Fibroblast of lung (primary cell): ENCODE data around the gene SLC6A12. TPM values are rescaled to one million over a fixed set of nuclear protein-coding genes. Genes with fewer than 3 reads are reported as not detected.

Experiments
- DNase-seq, 2 donors: peaks; one replicate each; pipeline versions ENCODE4 v3.0.0 to v3.0.0-alpha.2; 2010; ENCODE audit warnings: low read depth in 2 of 2
- H2AFZ ChIP-seq: 2 replicates; pipeline ENCODE4 v1.5.1; 2012; ENCODE audit warnings: low read length, control low read depth, inconsistent platforms
- H3K27ac ChIP-seq: 2 replicates; pipeline ENCODE4 v1.5.1; 2011; ENCODE audit warnings: low read length, control low read depth; ENCODE audit not compliant: insufficient read depth
- H3K27me3 ChIP-seq: 2 replicates; pipeline ENCODE4 v1.5.1; 2011; ENCODE audit warnings: mild to moderate bottlenecking, low read length; ENCODE audit not compliant: control insufficient read depth, insufficient read depth
- H3K36me3 ChIP-seq: 2 replicates; pipeline ENCODE4 v1.5.1; 2011; ENCODE audit warnings: low read length; ENCODE audit not compliant: control insufficient read depth, insufficient read depth
- H3K4me1 ChIP-seq: 2 replicates; pipeline ENCODE4 v1.5.1; 2011; ENCODE audit warnings: low read length; ENCODE audit not compliant: control insufficient read depth, insufficient read depth; ENCODE audit errors: extremely low read depth
- H3K4me2 ChIP-seq: 2 replicates; pipeline ENCODE4 v1.5.1; 2011; ENCODE audit warnings: low read length, control low read depth; ENCODE audit not compliant: insufficient read depth; ENCODE audit errors: extremely low read depth
- H3K4me3 ChIP-seq, 4 experiments: fragments of 200-600 bp in 1 of 4; sonication (generic) in 1 of 4; replicated peaks in 1 of 4; 2 replicates each; pipeline ENCODE4 v1.5.1; 2011 to 2016; ENCODE audit warnings: low read length in 4 of 4, low read depth in 3 of 4, mild to moderate bottlenecking in 3 of 4, control low read depth in 2 of 4, inconsistent platforms in 1 of 4, mixed read lengths in 1 of 4; ENCODE audit not compliant: insufficient read depth in 1 of 4; ENCODE audit errors: control extremely low read depth in 1 of 4
- H3K79me2 ChIP-seq: 2 replicates; pipeline ENCODE4 v1.5.1; 2012; ENCODE audit warnings: mild to moderate bottlenecking, low read length, inconsistent platforms; ENCODE audit not compliant: control insufficient read depth, insufficient read depth
- H3K9ac ChIP-seq: 2 replicates; pipeline ENCODE4 v1.5.1; 2011; ENCODE audit warnings: mild to moderate bottlenecking, low read length, control low read depth; ENCODE audit not compliant: insufficient read depth
- H3K9me3 ChIP-seq: 2 replicates; pipeline ENCODE4 v1.5.1; 2012; ENCODE audit warnings: low read depth, low read length; ENCODE audit not compliant: control insufficient read depth, insufficient read depth
- H4K20me1 ChIP-seq: 2 replicates; pipeline ENCODE4 v1.5.1; 2011; ENCODE audit warnings: low read length; ENCODE audit not compliant: control insufficient read depth, insufficient read depth; ENCODE audit errors: extremely low read depth
- EZH2 ChIP-seq: IDR thresholded peaks from 2 replicates; pipeline ENCODE4 v1.5.1; 2012; ENCODE audit warnings: low read length, control low read depth, mild to moderate bottlenecking; ENCODE audit errors: missing control alignments
- polyA plus RNA-seq, 2 donors: library from polyadenylated mRNA; depleted of rRNA in 1 of 2; stranded (reverse) in 1 of 2; unstranded in 1 of 2; fragments of >200 nt; gene quantifications; 2 replicates each; pipeline ENCODE4 v1.2.1, GENCODE V29; 2011 to 2012; ENCODE audit warnings: missing spikeins in 1 of 2
- total RNA-seq: library from RNA; depleted of rRNA; stranded (reverse); fragments of >200 nt; gene quantifications from 2 replicates; pipeline ENCODE4 v1.2.1, GENCODE V29; 2014
- TF ChIP-seq, protein P1 (sequence below), 2 donors: IDR thresholded peaks in 1 of 2; conservative IDR thresholded peaks in 1 of 2; 1 replicate in 1 of 2; 2 replicates in 1 of 2; pipeline ENCODE4 v1.5.1; 2011 to 2012; ENCODE audit warnings: low read length in 2 of 2, control low read depth in 1 of 2, inconsistent platforms in 1 of 2, low read depth in 1 of 2, mild to moderate bottlenecking in 1 of 2

Gene SLC6A12
- total and polyA plus RNA-seq, 2 donors (not counting 1 experiment from before 2014, with no cell fraction given), result not detected

DNA sequence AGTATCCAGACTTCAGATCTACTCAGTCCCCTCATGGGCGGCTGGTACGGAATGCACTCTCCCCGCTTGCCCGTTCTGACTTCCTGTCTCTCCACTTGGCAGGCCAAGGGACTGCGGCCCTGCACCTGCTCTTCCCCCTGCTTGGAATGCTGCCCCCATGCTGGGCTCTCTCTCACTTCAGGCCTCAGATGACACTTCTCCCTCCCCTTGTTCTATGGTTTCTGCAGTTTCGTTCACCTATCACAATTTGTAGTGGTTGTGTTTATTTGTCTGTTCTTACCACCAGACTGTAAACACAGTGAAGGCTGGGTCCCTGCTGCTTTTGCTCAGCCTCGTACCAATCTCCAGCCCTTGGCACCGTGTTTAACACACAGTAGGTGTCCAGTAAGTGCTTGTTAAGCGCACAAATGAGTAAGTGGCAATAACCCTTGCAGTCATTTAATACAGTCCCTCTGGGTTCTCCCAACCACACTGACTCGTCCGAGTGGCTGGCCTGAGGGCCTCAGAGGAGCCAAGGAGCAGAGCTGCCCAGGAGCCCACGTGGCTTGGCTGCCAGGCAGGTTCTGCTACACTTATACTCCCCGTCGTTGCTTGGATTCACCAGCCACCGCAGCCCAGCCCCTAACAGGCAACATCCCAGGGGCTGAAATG lies 11.8 kb downstream of the SLC6A12 start:
- H3K27me3 ChIP-seq, result peaks cover 22% of the 10 kb centered on the region

DNA sequence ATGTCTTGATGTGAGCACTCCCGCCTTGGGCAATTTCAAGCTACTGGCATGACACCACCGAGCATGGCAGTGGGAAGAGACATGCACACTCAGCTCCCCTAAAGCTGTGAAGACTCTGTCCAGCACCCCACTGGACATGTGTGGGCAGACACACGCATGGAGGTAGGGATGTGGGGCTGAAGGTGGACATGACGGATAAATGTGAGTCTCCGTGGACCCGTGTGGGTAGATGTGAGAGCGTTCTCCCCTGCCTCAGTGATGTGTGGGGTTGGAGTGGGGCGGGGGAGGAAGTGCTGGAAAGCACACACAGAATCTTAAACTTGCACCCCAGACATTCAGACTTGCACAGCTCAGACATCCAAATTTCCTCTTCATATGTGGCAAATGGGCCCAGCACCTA lies 12.6 kb downstream of the SLC6A12 start:
- Histone ChIP-seq H4K20me1 (no peaks in the 10 kb centered on the region), H3K79me2 (no peaks in the 10 kb centered on the region), H2AFZ (no peak overlapping the region), H3K9ac (no peak overlapping the region), H3K9me3 (no peaks in the 10 kb centered on the region), H3K27ac (no peak overlapping the region), H3K4me1 (no peaks in the 10 kb centered on the region), H3K4me2 (no peak overlapping the region), H3K27me3 (peaks cover 22% of the 10 kb centered on the region), H3K4me3 (no peak overlapping the region), H3K36me3 (no peaks in the 10 kb centered on the region)
- no peak for DNase-seq
- no peak for TF ChIP-seq EZH2
- TF ChIP-seq, protein P1, sequence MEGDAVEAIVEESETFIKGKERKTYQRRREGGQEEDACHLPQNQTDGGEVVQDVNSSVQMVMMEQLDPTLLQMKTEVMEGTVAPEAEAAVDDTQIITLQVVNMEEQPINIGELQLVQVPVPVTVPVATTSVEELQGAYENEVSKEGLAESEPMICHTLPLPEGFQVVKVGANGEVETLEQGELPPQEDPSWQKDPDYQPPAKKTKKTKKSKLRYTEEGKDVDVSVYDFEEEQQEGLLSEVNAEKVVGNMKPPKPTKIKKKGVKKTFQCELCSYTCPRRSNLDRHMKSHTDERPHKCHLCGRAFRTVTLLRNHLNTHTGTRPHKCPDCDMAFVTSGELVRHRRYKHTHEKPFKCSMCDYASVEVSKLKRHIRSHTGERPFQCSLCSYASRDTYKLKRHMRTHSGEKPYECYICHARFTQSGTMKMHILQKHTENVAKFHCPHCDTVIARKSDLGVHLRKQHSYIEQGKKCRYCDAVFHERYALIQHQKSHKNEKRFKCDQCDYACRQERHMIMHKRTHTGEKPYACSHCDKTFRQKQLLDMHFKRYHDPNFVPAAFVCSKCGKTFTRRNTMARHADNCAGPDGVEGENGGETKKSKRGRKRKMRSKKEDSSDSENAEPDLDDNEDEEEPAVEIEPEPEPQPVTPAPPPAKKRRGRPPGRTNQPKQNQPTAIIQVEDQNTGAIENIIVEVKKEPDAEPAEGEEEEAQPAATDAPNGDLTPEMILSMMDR (conservative IDR thresholded peaks at IDR 0.05 in 1 of 2, IDR thresholded peaks at IDR 0.05 in 1 of 2; ENCODE audit: low read depth in 1 of 2, low read length in 2 of 2), result no peak

More for the DNA sequence above, 11.8 kb downstream of the SLC6A12 start:
- H3K4me2 ChIP-seq, result no peak overlapping the region
- DNase-seq, result no peak
- no peak overlapping the region for H3K9ac ChIP-seq
- H3K4me1 ChIP-seq, result no peaks in the 10 kb centered on the region
- TF ChIP-seq EZH2, result no peak
- TF ChIP-seq, protein P1 (conservative IDR thresholded peaks at IDR 0.05 in 1 of 2, IDR thresholded peaks at IDR 0.05 in 1 of 2; ENCODE audit: low read depth in 1 of 2, low read length in 2 of 2), result no peak
- no peak overlapping the region for H3K27ac ChIP-seq
- H4K20me1 ChIP-seq, result no peaks in the 10 kb centered on the region
- H3K79me2 ChIP-seq, result no peaks in the 10 kb centered on the region
- H2AFZ ChIP-seq, result no peak overlapping the region
- no peaks in the 10 kb centered on the region for H3K36me3 ChIP-seq
- H3K4me3 ChIP-seq, result no peak overlapping the region
- no peaks in the 10 kb centered on the region for H3K9me3 ChIP-seq

DNA sequence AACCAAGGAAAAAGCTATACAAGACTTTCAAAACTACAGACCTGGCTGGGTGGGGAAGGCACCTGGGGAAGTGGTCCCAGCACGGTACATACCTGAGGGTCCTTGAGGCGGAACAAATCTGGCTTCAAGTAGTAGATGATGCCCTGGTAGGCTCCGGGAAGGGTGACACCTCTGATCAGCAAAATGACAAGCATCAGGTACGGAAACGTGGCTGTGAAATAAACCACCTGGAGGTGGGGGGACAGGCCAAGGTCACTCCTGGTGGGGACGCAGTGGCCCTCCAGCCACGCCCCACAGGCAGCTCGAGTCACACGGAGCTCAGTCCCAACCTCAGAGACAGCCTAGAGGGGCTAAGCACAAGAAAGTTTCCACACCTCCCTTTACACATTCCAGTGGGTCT lies 15.3 kb downstream of the SLC6A12 start:
- Histone ChIP-seq H4K20me1 (no peaks in the 10 kb centered on the region), H2AFZ (no peak overlapping the region), H3K79me2 (no peaks in the 10 kb centered on the region), H3K9ac (no peak overlapping the region), H3K4me2 (no peak overlapping the region), H3K4me1 (no peaks in the 10 kb centered on the region), H3K27me3 (peaks cover 26% of the 10 kb centered on the region), H3K36me3 (no peaks in the 10 kb centered on the region), H3K27ac (no peak overlapping the region), H3K4me3 (no peak overlapping the region), H3K9me3 (no peaks in the 10 kb centered on the region)
- no peak for TF ChIP-seq EZH2
- TF ChIP-seq, protein P1 (conservative IDR thresholded peaks at IDR 0.05 in 1 of 2, IDR thresholded peaks at IDR 0.05 in 1 of 2; ENCODE audit: low read depth in 1 of 2, low read length in 2 of 2), result no peak
- DNase-seq, result no peak
